Raji (cell line): ENCODE measurements around the gene EEIG1.

ENCODE experiments used
- POLR2A ChIP-seq: IDR thresholded peaks from 2 replicates; pipeline ENCODE4 v1.6.1; 2011; ENCODE audit warnings: low read depth, low read length, control low read depth; ENCODE audit not compliant: insufficient read depth

EEIG1 gene

DNA sequence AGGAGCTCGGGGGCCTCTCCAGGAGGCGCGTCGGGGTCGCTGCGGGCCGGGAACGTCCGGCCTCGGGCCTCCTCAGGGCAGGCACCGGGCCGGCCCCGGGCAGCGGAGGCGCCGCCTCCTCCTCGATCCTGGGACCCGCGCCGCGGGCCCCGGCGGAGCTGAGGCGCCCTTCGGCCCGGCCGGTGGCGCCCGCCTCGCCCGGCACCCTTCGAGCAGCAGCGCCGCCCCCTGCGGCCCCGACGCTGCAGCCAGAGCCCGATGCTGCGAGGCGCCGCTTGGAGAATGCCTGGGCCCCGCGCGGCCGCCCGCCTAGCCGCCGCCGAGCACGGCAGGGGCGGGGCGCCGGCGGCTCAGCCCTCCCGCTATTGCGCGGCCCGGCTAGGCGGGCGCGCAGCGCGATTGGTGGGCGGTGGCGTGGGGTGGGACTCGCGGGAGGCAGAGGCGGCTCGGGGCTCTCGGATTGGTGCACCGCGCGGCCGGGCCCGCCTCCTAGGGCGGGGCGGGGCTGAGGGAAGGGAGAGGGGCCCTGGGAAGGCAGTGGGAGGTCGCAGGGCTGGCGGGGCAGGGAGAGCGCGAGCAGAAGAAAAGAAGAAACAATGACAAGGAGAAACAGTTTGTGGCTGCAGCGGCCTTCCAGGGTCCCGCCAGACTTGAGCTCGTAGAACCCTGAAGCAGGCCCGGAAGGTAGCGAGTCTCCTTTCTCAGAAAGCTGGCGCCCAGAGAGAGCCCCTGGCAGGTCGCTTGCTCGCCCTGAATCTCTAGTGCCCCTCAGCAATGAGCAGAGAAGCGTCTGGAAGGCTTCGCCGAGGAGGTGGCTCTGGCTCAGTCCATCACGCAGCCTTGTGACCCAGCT, at the start of gene EEIG1:
Gene EEIG1, minus strand, starts transcription at position 284 of the 853 bp plus-strand sequence. CDS start 852 bp downstream, outside the sequence.
- peak; percentile 82 for TF ChIP-seq POLR2A

DNA sequence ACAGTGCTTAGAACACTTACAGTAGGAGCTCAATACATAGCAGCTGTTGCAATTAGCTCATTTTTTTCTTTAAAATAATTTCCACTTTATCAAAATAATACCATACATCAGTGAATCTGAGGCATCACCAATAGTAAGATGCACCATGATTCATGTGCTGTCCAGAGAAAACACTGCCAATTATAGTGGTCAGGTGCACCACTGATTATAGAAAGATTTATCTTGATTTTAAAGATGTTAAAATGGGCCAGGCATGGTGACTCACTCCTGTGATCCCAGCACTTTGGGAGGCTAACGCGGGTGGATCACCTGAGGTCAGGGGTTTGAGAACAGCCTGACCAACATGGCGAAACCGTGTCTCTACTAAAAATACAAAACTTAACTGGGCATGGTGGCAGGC, 46.9 kb upstream of the EEIG1 start:
- TF ChIP-seq POLR2A, result no peak

DNA sequence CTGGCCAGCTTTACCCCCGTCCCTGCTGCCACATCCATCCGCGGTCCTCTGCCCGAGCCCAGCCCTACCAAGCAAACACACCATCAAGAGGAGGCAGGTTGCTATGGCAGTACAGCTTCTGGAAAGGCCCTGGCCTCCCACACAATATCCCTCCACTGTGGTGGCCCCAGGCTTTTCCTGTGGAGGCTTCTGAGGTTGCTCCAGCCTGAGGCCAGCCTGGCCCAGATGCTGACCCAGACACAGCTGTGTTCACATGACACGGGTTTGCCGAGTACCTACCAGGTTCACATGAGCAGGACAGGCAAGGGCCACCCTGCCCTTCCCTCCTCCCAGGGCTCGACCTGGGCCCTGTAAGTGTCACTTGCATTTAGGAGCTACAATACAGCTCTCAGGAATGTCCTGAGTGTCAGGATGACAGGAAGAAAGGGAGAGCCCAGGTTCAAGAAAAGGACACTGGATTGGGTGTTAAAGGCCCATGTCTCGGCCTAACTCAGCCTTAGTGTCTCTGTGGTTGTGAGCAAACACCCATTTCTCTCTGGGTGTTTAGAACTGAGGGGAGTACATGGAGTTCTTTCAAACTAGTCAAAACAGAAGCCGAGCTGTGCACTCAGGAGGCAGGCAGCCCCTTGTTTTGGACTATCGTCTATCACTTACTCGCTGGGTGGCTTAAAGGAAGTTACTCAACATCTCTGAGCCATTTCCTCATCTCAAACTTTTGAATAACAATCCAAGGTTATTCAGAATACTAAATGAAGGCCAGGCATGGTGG, 46.2 kb upstream of the EEIG1 start:
- TF ChIP-seq POLR2A, result no peak

DNA sequence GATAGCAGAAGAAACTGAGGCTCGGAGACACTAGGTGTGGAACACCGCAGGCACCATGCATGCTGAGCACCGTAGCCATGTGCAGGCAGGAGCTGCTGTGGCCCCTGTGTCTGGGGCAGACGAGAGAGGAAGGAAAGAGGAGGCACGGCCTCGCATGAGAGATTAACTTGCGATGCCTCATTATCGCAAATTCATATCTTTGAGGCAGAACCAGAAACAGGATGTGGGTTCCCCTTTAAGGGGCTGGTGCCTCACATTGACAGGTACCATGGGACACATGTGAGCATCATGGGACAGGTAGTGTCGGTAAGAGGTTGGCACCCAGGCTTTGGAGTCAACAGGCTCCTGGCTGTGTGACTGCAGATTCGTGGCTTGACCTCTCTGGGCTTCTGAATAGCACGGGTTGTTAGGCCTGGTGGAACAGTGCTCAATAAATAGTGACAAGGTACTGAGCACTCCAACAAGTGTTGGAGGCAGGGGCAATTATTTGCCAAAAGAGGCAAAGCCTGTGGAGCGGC, 45.5 kb upstream of the EEIG1 start:
- TF ChIP-seq POLR2A, result peak; percentile 87

DNA sequence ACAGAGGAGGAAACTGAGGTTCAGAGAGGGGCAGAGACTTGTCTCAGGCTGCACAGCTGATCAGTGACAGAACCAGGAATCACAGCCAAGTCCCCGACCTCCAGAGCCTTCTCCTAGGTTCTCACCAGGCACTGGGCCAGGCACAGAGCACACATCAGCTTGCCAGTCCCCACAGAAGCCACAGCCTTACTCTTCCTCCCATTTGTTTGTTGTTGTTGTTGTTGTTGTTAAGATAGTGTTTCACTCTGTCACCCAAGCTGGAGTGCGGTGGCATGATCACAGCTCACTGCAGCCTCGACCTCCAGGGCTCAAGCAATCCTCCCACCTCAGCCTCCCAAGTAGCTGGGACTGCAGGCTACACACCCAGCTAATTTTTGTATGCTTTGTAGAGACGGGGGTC, 44.9 kb upstream of the EEIG1 start:
- TF ChIP-seq POLR2A, result no peak

DNA sequence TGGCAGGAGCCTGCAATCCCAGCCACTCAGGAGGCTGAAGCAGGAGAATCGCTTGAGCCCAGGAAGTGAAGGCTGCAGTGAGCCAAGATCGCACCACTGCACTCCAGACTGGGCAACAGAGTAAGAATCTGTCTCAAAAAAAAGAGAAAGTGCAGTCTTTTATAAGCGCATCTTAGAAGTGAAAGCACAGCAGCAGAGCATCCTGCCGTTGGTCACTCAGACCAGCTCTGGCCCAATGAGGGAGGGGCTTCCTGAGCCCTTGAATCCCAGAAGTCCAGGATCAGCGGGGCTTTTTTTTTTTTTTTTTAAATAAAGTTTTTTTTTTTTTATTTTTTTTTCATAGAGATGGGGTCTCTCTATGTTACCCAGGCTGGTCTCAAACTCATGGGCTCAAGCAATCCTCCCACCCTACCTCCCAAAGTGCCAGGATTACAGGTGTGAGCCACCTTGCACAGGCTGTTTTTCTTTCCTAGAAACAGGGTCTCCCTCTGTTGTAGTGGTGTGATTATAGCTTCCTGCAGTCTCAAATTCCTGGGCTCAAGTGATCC, 44.0 kb upstream of the EEIG1 start:
- no peak for TF ChIP-seq POLR2A

DNA sequence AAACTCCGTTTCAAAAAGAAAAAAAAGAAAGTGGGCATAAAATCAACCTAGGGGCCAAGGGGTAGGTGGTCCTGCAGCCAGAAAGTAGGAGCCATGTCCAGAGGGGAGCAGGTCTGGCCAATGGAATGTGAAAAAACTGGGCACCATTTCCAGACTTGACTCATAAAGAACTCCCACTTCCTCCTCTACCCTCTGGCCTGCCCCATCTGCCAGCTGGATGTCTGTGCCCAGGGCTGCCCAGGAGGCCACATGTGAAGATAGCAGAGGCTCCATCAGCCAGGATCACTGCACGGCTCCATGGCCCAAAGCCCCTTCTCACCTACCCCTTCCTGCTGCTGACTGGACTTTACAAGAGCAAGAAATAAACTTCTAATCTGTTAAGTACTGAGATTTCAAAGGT, 42.1 kb upstream of the EEIG1 start:
- no peak for TF ChIP-seq POLR2A

DNA sequence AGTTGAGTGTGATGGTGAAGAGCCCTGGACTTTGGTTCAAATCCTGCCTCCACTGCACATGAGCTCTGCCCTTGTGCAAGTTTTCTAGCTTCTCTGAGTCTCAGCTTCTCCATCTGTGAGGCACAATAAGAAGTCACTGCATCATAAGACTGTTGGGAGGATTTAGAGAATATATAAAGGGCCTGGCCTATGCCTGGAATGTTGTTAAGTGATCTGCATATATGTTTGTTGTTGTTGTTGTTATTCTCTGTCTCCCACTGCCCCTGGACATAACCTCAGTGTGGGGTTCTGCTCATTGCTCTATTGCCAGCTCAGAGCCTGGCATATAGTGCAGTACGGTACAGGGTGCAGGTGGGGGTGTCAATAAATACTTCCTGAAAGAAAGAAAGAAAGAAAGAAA, 40.3 kb upstream of the EEIG1 start:
- no peak for TF ChIP-seq POLR2A

DNA sequence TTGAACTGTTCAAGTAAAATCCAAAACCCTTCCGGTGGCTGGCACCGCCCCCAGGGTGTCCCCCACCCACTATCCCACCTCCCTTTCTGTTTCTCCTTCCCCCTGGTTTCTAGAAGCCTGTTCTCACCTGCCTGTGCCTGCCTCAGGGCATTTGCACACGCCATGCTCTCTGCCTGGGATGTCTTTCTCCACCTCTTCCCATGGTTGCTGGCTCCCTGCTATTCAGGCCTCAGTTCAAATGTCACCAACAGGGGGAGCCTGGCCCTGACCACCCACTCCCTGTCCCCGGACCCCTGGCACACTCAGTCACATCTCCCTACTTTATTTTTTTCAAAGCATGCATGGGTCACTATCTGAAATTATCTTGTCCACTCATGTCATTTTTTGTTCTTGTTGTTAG, 39.9 kb upstream of the EEIG1 start:
- TF ChIP-seq POLR2A, result no peak

DNA sequence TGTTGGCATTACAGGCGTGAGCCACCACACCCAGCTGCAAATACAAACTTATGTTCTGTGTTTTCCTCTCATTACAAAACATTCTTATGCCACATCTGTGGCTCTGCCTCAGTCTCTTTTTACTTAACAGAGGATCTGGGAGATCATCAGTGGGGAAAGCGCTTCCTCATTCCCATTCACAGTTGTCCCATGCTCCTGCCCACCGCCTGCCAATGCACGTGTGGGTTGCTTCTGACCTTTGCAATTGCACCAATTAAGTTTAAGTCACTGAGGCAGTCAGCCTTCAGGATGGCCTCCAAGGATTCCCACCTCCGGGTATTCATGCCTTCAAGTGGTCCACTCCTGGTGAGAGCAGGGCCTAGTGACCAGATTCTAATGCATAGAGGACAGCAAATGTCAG, 34.9 kb upstream of the EEIG1 start:
- TF ChIP-seq POLR2A, result no peak

DNA sequence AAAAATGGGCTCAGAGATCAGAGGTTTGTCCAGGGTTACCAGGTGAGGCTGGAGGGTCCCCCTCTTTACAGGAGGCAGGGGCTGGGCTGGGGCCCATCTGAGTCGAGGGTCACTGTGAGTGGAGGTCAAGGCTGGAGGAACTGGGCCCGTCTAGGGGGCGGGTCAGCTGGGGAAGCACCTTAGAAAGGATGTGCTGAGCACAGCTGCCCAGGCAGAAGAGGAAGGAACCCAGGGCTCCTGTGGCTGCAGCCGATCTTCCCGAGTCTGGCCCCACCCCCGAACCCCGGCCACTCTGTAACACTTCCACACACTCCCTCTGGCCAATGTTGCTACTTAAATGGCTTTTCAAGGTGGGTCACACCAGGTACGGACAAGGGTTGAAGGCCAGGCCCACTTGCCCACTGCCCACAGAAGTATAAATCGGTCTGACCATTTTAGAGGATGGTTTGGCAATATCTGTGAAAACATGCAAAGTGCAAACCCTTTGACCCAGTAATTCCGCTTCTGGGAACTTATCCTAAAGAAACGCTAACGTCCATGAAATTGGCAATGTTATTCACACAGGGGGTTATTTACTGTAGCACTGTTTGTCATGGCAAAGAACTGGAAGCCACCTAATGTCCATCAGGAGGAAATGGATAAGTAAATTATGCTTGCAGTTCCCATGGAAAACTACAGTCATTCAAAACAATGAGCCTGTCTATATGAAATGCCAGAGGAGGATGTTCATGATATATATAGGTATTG, 30.5 kb upstream of the EEIG1 start:
- TF ChIP-seq POLR2A, result no peak

DNA sequence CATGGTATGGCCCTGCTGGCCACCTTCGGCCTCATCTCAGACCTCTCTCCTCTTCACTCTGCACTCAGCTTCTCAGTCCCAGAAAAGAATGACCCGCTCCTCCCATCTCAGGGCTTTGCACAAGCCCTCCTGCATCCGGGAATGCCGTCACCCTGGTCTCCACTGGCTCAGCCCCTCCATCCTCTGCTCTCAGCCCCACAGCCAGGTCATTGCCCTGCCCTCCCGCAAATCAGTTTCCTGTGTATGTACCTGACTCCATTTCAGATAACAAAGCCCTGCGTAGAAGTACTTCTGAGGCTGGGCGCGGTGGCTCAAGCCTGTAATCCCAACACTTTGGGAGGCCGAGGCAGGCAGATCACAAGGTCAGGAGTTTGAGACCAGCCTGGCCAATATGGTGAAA, 28.9 kb upstream of the EEIG1 start:
- no peak for TF ChIP-seq POLR2A

DNA sequence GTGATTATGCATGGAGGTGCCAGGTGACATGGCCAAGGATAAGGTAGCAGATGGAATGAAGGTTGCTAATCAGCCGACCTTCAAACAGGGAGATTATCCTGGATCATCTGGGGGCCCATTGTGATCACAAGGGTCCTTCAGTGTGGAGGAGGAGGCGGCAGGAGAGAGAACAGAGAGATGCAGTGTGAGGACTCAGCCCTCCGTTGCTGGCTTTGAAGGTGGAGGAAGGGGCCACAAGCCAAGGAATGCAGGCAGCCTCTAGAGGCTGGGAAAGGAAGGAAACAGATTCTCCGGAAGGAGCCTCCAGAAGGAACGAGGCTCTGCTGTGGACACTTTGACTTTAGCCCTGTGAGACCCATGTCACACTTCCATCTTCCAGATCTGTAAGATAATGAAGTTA, 27.4 kb upstream of the EEIG1 start:
- TF ChIP-seq POLR2A, result no peak

DNA sequence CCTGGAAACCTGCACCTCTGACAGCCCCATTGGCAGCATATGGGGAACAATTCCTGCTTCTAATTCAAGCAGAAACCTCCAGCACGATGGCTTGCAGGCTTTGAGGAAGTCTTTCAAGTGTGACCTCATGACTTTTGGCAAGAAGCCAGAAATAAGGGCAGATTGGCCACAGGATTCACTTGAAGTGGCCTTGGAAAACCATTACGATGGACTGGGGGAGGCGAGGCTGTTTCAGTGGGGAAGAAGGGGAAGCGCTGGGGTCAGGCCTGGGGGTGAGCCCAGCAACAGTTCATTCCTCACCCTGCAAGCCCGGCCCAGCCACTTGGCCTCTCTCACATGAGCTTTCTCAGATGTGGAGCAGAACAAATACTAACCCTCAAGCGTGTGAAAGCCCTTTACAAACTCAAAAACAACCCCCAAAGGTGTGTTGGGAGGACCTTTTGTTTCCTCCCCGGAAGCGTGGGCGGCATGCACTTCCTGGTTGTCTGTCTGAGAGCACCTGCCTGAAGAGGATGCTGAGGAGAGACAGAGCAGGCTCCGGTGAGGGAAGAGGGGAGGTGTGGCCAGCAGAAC, 26.9 kb upstream of the EEIG1 start:
- 0 out of 2 replicates have a peak, but pooled peaks have one; percentile 35 for TF ChIP-seq POLR2A
